Heart right ventricle (tissue), 16 donors: ENCODE measurements around the gene UPK3BL2. TPM values are rescaled to one million over a fixed set of nuclear protein-coding genes. Genes with fewer than 3 reads are reported as not detected.
"Not testable (repeated sequence)": the region's sequence is repeated elsewhere in the genome, so short reads cannot be mapped to it uniquely, and the experiment has no call there.

Source experiments
- ATAC-seq, 8 donors: fragments of 200-7000 bp; cut with Tn5 transposase; one replicate each; pipeline ENCODE4 v1.9.1; 2020; ENCODE audit warnings: mild to moderate bottlenecking in 8 of 8, moderate library complexity in 8 of 8, moderate number of reproducible peaks in 1 of 8
- DNase-seq, 2 donors: peaks; one replicate each; pipeline ENCODE4 v3.0.0-alpha.2; 2020
- H3K27ac ChIP-seq, 10 donors: fragments of 200-600 bp; sonication (generic) in 2 of 10; one replicate each; pipeline versions ENCODE4 v1.5.0 to v1.8.0; 2020 to 2022; ENCODE audit warnings: mild to moderate bottlenecking in 3 of 10
- H3K27me3 ChIP-seq, 7 donors: fragments of 200-600 bp; one replicate each; pipeline ENCODE4 v1.8.0; 2021 to 2022; ENCODE audit warnings: mild to moderate bottlenecking in 2 of 7
- H3K36me3 ChIP-seq, 9 donors: fragments of 200-600 bp; sonication (generic) in 1 of 9; one replicate each; pipeline versions ENCODE4 v1.5.0 to v1.8.0; 2020 to 2022; ENCODE audit warnings: mild to moderate bottlenecking in 2 of 9
- H3K4me1 ChIP-seq, 9 donors: fragments of 200-600 bp; sonication (generic) in 1 of 9; one replicate each; pipeline versions ENCODE4 v1.5.0 to v1.8.0; 2020 to 2022; ENCODE audit warnings: mild to moderate bottlenecking in 4 of 9
- H3K4me3 ChIP-seq, 10 donors: fragments of 200-600 bp; sonication (generic) in 2 of 10; one replicate each; pipeline versions ENCODE4 v1.5.0 to v1.8.0; 2020 to 2022; ENCODE audit warnings: mild to moderate bottlenecking in 7 of 10, moderate library complexity in 2 of 10
- H3K9me3 ChIP-seq, 11 donors: fragments of 200-600 bp in 10 of 11; sonication (generic) in 2 of 11; one replicate each; pipeline versions ENCODE4 v1.5.0 to v1.8.0; 2013 to 2022; ENCODE audit warnings: mild to moderate bottlenecking in 2 of 11, control low read depth in 1 of 11, moderate library complexity in 1 of 11
- WGBS, 2 donors: extraction: QIAGEN DNeasy Blood & Tissue Kit; methylation state at CpG; one replicate each; pipeline ENCODE4 v1.1.7; 2013; ENCODE audit warnings: inconsistent platforms in 1 of 2; 5-methylcytosine and 5-hydroxymethylcytosine counted together
- intact Hi-C, 10 donors: fragments of 100-400 bp; cut with DNase I; formaldehyde crosslinking; loops; one replicate each; pipeline versions ENCODE4 v1.11.1 to v1.14.2; 2022
- polyA plus RNA-seq, 2 donors: library from polyadenylated mRNA; stranded (reverse); fragments of 200-250 nt; gene quantifications; one replicate each; pipeline ENCODE4 v1.2.3, GENCODE V29; 2013
- total RNA-seq, 10 donors: library from RNA; stranded (reverse); fragmentation: NEBNext Ultra II Directional in 3 of 10; extraction: Animal tissue kit (Norgen Biotek cat#: 25700) in 3 of 10; gene quantifications; one replicate each; pipeline versions ENCODE4 v1.2.1 to v1.2.4, GENCODE V29; 2021 to 2023
- TF ChIP-seq, protein P1 (sequence below), 9 donors: fragments of 200-600 bp; sonication (generic) in 2 of 9; IDR thresholded peaks; one replicate each; pipeline versions ENCODE4 v1.5.0 to v1.8.0; 2021 to 2022; ENCODE audit warnings: antibody characterized with exemption in 9 of 9, mild to moderate bottlenecking in 5 of 9, moderate library complexity in 1 of 9
- donor health status: Arrhythmogenic right ventricular cardiomyopathy.
- donor health status: ischemic (EF 13 %, LVEDD 7.1; RV severe dilation, severe dysfunction).
- donor health status: healthy with polysubstance abuse.
- donor health status: DM: no; HTN: yes; CAD: no.
- donor health status: DM: no; HTN: no; CAD: no.
- donor health status: ischemic (EF 25% LVEDD 6.9; RV normal size, moderate dysfunction).
- donor health status: ischemic (EF 25% LVEDD 5.7; RV mildly dilated, moderate dysfunction).
- donor health status: healthy.
- donor health status: DM: yes; HTN: yes; CAD: no.
- donor health status: Ischemic cardiomyopathy.
- donor health status: ischemic (EF 35%, LVEDD 5.7; RV mildly dilated, moderate dysfunction).
- donor health status: nonischemic (EF 11% LVEDD 7.7; RV severe dilation, severe dysfunction).
- donor health status: DM: yes; HTN: yes; CAD: no.
- donor health status: PGD.
- donor health status: ischemic (EF 29% LVEDD 5.4; RV normal size, mild dysfunction).
- donor health status: nonischemic (EF 23%, LVEDD 6.1; RV moderate dilation, normal function).

The UPK3BL2 gene
- total and polyA plus RNA-seq, 12 donors, result 1.5 to 16.7 (median 6.3) TPM

DNA sequence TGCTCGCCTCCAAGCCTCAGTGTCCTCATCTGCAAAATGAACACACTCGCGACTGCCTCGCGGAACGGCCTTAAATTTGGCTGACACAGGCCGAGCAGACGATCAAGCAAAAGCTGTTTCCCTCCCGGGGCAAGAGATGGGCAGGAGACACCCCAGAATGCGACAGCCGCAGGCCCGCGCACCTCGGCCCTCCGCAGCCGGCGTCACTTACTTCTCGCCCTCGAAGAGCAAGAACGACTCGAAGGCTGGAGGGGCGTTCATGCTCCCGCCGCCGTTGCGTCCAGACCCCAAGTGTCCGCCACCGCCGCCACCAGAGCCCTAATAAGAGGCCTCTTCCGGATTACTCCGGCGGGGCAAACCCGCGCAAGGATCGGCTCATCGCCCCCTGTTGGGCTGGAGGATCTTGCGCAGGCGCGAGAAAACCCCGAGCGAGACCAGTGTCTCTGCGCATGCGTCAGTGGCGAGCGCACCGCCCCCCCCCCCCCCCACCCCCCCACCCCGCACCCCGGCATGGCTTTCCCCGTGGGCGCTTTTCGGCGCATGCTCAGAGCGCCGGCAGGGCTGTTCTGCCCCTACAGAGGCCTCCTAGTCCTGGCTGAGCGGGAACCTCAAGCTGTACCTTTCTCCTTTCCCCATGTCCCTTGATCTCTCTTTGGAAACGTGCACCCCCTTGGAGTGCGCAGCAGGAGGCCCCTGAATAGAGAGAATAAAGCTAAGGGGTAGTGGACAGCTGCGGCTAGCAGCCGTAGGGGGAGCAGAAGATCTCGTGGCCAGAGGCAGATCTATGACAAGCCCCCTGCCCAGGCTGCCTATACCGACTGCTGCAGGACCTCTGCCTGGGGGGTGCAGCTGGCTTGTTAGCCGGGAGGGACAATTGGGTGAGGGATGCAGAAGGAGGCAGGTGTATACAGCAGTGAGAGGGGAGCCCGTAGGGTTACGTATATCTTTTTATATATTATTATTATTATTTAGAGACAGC lies 29.1 kb upstream of the UPK3BL2 start, which contains the start of gene POLR2J3:
POLR2J3 (minus strand) TSS at position 323 of the 979 bp plus-strand sequence; CDS start at position 261, 62 bp downstream.
- H3K9me3 ChIP-seq, H3K36me3 ChIP-seq, H3K27me3 ChIP-seq, H3K4me1 ChIP-seq, intact Hi-C loops: not testable (repeated sequence)
- peak within 1 kb of the TSS; percentile 55 to 99 (median 82) for H3K4me3 ChIP-seq
- DNase-seq (peak; percentile 94 to 100), ATAC-seq (peak; percentile 96 to 98 (median 97))
- H3K27ac ChIP-seq, result peak within 1 kb of the TSS in 9 of 10 donors; percentile 66 to 86 (median 80)
- TF ChIP-seq, protein P1, sequence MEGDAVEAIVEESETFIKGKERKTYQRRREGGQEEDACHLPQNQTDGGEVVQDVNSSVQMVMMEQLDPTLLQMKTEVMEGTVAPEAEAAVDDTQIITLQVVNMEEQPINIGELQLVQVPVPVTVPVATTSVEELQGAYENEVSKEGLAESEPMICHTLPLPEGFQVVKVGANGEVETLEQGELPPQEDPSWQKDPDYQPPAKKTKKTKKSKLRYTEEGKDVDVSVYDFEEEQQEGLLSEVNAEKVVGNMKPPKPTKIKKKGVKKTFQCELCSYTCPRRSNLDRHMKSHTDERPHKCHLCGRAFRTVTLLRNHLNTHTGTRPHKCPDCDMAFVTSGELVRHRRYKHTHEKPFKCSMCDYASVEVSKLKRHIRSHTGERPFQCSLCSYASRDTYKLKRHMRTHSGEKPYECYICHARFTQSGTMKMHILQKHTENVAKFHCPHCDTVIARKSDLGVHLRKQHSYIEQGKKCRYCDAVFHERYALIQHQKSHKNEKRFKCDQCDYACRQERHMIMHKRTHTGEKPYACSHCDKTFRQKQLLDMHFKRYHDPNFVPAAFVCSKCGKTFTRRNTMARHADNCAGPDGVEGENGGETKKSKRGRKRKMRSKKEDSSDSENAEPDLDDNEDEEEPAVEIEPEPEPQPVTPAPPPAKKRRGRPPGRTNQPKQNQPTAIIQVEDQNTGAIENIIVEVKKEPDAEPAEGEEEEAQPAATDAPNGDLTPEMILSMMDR (IDR thresholded peaks at IDR 0.05), result peak; percentile 62 to 81 (median 67)
- WGBS, 2 donors, result 0 to 1% methylated on average over 49 to 53 of the region's 64 CpGs

DNA sequence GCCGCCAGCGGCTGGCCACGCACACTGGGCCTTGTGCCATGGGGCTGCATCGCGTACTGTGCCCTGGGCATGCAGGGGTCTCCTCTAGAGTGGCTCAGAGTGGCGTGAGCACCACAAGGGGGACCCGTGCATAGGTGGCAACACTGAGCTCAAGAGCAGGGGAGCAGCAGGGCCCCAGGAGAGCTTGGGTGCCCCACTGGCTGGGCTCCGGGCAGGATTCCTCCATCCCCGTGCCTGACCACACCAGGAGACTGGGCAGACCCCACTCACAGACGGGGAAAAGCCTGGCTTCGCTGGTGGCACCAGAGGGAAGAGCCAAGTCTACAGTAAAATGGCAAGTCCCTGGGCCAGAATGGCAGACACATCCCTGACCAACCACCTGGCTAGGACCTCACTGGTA lies 25.1 kb upstream of the UPK3BL2 start:
- DNase-seq, H3K4me1 ChIP-seq, H3K9me3 ChIP-seq, H3K27ac ChIP-seq, H3K4me3 ChIP-seq, ATAC-seq, H3K27me3 ChIP-seq, intact Hi-C loops: not testable (repeated sequence)
- WGBS, 2 donors, result 95% methylated on average over 3 to 4 of the region's 11 CpGs
- peaks cover 0 to 19% (median 0%) of the 10 kb centered on the region in 9 donors for H3K36me3 ChIP-seq

DNA sequence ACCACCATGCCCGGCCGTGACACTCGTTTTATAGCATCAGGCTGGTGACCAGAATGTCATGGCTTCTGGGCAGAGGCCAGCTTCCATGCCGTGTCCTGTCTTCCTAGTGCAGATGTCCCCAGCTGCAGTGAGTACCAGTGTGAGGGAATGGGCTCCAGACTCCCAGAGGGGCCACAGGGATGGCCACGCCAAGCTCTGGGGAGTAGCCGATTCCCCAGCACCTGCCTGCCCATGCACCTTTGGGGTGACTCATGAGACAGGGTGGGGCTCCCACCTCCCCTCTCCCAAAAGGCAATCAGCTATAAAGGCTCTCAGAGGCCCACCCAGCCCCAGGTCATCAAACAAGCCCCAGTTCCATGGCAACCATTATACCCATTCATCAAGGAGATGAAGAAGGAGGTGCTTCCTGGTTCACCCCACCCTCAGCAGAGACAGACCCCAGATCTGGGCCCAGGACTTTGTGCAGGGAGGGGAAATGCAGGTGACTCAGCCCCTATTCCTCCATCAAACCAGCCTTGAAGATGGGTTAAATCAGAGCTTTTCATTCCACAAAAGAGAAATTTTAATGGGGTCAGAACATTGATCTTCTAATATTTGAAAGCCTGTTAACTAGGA lies 7.4 kb upstream of the UPK3BL2 start, which contains the start of gene SPDYE2:
SPDYE2 (plus strand) TSS at position 419 of the 615 bp plus-strand sequence. CDS start 2,030 bp downstream, outside the sequence.
- intact Hi-C loops, H3K27me3 ChIP-seq, DNase-seq, H3K4me1 ChIP-seq, H3K36me3 ChIP-seq, H3K27ac ChIP-seq, H3K4me3 ChIP-seq, H3K9me3 ChIP-seq: not testable (repeated sequence)
- ATAC-seq, result peak in 6 of 8 donors; percentile 11 to 76 (median 47)
- WGBS, 2 donors, result no CpG with 5 or more reads among the region's 6 CpGs

DNA sequence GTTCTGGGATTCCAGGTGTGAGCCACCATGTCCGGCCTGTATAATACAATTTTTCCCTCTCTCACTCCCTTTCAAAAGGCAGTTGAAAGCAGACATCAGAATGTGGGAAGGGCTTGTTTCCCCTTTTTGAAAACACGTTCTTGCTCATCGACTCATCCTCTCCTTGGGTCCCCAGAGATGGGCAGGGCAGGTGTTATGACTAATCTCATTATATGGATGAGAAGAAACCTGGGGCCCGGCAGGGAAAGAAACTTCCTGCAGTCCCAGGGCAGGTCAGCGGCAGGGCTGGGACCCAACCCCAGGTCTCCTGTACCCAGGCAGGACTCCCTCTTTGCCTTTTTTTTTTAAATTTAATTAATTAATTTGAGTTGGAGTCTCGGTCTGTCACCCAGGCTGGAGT lies 2.9 kb upstream of the UPK3BL2 start:
- H3K9me3 ChIP-seq, H3K36me3 ChIP-seq, H3K4me3 ChIP-seq, DNase-seq, H3K4me1 ChIP-seq, H3K27ac ChIP-seq, H3K27me3 ChIP-seq, ATAC-seq, intact Hi-C loops: not testable (repeated sequence)
- 91 to 100% methylated on average over 1 to 2 of the region's 6 CpGs for WGBS, 2 donors

DNA sequence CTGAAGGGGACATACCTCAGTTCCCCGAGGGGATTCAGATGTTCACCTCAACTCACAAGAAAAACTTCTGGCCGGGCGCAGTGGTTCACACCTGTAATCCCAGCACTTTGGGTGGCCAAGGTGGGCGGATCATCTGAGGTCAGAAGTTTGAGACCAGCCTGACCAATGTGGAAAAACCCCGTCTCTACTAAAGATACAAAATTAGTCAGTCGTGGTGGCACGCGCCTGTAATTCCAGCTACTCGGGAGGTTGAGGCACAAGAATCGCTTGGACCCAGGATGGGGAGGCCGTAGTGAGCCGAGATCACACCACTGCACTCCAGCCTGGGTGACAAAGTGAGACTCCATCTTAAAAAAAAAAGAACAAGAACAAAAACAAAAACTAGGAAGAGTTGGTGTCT lies 1.8 kb upstream of the UPK3BL2 start:
- H3K27ac ChIP-seq, intact Hi-C loops, H3K4me3 ChIP-seq, H3K9me3 ChIP-seq, H3K4me1 ChIP-seq, H3K27me3 ChIP-seq, DNase-seq, H3K36me3 ChIP-seq, ATAC-seq: not testable (repeated sequence)
- 95 to 100% methylated on average over 5 to 8 of the region's 12 CpGs for WGBS, 2 donors

DNA sequence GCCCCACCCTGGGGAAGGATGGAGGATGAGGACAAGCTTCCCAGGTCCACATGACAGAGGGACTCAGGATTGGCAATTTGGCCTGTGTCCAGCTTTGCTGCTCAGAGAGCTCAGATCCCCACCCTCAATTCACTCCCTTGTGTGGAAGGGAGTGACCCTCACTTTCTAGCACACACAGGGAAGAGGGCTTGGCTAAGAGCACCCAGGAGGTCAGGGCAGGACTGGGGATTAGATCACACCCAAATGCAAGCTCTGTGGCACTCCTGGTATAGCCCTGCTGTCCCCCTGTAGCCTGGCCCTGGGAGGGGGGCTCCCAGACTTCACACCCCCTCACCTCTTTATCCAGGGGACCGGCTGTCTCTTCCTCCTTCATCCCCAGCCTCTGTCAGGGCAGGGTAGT lies 876 bp upstream of the UPK3BL2 start:
- peak in 3 of 8 donors; percentile 6 to 31 (median 18) for ATAC-seq
- H3K27me3 ChIP-seq, H3K27ac ChIP-seq, intact Hi-C loops, DNase-seq, H3K36me3 ChIP-seq, H3K4me1 ChIP-seq, H3K9me3 ChIP-seq, H3K4me3 ChIP-seq: not testable (repeated sequence)
- WGBS, 2 donors, result no CpG with 5 or more reads among the region's 1 CpG

DNA sequence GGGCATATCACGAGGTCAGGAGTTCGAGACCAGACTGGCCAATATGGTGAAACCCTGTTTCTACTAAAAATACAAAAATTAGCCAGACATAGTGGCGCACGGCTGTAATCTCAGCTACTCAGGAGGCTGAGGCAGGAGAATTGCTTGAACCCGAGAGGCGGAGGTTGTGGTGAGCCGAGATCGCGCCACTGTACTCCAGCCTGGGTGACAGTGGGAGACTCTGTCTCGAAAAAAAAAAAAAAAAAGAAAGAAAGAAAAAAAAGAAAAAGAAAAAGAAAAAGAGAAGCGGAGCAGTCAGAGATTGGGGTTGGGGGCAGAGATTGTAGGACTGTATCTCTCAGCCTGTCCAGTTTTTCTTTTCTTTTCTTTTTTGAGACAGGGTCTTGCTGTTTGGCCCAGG lies 725 bp downstream of the UPK3BL2 start:
- H3K36me3 ChIP-seq, H3K9me3 ChIP-seq, H3K27me3 ChIP-seq, DNase-seq, ATAC-seq, H3K4me3 ChIP-seq, intact Hi-C loops, H3K4me1 ChIP-seq, H3K27ac ChIP-seq: not testable (repeated sequence)
- 92 to 95% methylated on average over 7 of the region's 11 CpGs for WGBS, 2 donors

DNA sequence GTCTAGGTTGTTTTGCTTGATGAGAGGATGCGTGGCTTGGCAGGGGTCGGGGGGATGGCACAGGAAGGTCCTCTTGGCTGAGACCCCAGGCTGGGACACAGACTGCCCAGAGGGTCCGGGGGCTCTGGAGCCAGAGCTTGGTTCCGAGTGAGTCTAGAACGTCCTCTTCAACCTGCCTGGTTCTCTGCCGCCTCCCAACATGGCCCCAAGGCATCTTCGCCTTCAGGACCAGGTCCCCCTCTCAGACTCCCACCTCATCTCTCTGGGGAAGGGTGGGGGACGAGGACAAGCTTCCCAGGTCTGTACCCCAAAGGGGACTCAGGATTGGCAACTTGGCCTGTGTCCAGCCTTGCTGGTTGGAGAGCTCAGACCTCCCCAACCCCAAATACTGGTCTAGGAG lies 1.4 kb downstream of the UPK3BL2 start:
- H3K9me3 ChIP-seq, H3K36me3 ChIP-seq, ATAC-seq, H3K27me3 ChIP-seq, DNase-seq, H3K4me1 ChIP-seq, H3K4me3 ChIP-seq, H3K27ac ChIP-seq, intact Hi-C loops: not testable (repeated sequence)
- WGBS, 2 donors, result 100% methylated on average over 4 of the region's 8 CpGs

DNA sequence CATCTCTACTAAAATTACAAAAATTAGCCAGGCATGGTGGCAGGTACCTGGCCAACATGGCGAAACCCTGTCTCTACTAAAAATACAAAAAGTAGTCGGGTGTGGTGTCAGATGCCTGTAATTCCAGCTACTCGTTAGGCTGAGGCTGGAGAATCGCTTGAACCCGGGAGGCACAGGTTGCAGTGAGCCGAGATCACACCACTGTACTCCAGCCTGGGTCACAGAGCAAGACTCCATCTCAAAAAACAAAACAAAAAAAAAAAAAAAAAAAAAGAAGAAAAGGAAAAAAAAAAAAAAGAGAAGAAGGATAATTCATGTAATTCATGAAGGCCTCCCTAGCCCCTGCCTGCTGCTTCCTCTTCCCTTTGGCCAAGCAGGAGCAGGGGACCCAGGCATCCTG lies 2.9 kb downstream of the UPK3BL2 start:
- H3K9me3 ChIP-seq, H3K27me3 ChIP-seq, DNase-seq, H3K36me3 ChIP-seq, H3K27ac ChIP-seq, ATAC-seq, H3K4me1 ChIP-seq, H3K4me3 ChIP-seq, intact Hi-C loops: not testable (repeated sequence)
- 90 to 91% methylated on average over 4 of the region's 6 CpGs for WGBS, 2 donors

DNA sequence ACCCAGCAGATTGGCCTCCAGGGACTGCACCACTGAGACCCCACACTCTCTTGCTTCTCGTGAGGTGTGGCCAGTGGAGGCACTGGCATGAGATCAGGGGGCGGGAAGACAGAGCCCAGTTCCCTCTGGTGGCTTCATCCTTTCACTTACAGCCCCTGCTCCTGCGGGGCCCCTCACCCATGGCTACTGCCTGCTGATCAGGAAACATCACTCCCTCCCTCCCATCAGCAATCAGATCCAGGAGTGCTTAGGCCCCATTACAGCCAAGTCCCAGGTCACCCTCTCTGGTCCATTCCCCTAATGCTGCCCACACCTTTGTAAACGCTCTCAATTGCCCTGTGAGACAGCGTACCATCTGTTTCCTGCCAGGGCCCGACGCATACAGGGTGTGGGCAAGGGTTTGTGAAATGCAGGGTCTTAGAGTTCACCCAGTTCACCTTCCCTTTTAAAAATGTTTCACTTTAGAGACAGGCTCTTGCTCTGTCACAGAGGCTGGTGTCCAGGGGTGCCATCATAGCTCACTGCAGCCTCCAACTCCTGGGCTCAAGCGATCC lies 8.4 kb downstream of the UPK3BL2 start:
- H3K36me3 ChIP-seq, H3K9me3 ChIP-seq, H3K4me3 ChIP-seq, H3K27ac ChIP-seq, H3K27me3 ChIP-seq, ATAC-seq, intact Hi-C loops, H3K4me1 ChIP-seq: not testable (repeated sequence)
- peak in 1 of 2 donors; percentile 5 for DNase-seq
- 40 to 69% methylated on average over 2 to 4 of the region's 8 CpGs for WGBS, 2 donors
